Activated gamma-delta T cell treated with anti-CD3 and anti-CD28 coated beads, Interleukin-2, amount 50 U/mL, for 16 hours (primary cell): ENCODE measurements around the gene LANCL2.

Source experiments
- DNase-seq: peaks from one replicate; pipeline ENCODE4 v3.0.0-alpha.2; 2020; ENCODE audit warnings: low read depth

The LANCL2 gene

DNA sequence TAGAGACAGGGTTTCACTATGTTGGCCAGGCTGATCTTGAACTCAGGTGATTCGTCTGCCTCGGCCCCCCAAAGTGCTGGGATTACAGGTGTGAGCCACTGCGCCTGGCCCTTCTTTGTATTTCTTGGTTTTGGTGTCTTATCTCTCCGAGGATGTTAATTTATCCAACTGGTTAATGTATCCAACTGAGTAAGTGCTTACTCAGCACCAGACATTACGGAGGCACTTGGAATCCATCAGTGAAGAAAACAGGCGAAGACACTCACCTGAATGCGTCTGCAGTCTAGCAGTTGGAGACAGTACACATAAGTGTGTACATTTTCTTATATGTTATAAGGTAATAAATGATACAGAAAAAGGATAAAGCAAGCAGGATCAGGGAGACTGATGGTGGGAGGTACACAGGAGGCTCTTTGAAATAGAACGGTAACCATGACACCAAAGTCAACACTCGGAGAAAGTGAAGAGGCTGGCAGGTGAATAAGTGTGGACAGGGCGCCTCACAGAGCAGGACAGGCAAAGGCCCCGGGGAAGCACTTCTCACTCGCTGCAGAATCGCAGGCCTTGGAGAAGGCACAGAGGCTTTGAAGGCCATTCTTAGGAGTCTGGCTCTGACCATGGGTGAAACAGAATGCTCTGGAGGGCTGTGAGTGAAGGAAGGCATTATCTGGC is 73.1 kb downstream of the LANCL2 start:
- DNase-seq, result no peak

DNA sequence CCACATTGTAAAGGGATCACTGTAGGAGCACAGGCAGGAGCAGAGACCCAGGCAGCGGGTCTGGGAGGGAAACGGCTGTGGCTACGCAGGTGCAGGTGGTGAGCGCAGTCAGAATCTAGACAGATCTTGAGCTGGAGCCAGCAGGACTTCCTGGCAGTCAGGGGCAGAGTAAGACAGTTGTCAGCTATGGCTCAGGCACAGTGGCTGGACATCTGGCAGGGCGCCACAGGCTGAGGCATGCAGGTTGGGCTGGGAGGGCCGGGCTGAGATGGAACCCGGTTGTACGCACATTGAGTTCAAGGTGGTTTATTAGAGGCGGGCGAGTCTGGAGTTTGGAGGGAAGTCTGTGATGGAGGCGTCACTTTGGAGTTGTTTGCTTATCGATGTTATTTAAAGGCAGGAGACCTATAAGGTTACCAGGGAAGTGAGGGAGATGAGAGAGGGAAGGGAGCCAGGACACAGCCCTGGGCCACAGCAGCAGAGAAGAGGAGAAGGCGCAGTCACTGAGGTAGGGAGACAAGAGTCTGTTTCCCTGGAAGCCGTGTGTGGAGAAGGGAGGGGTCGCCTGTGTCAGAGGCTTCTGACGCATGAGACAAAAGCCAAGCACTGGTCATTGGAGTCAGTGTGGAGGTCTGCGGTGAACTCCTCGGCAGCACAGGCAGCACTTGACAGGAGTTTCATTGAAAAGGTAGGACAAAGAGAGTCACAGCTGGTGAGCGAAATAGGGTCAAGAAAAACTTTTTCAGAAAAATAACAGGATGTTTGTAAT is 73.8 kb downstream of the LANCL2 start:
- DNase-seq, result no peak

GRCh38 chr7:55439627-55440026 is 74.5 kb downstream of the LANCL2 start:
- no peak for DNase-seq

DNA sequence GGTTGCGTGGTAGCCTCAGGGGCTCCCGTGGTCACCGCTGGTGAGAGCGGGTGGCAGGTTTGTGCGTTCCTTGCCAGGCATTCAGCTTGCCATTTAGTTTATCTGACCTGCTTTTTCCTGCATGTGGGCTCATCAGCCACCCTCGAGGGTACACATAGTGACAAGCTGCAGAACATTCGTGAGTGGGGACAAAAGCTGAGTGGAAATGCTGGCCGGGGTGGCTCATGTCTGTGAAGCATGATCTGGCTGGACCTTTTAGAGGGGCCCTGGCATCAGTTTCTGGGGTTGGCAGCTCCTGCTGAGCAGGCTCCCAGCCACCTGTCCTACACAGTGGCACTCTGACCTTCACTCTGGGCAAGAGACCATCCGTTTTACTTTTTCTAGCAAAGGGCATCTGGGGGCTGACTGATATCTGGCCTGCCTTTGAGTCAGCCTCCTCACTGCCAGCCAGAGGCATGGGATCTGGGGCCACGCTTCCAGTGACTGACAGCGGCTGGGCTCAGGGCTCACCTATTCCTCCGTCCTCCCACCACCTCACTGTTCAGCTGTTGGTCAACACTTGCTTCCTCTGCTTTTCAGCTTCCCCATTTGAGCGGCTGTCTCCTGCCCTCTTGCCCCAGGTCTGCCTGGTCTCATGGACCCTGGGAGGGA is 75.0 kb downstream of the LANCL2 start:
- no peak for DNase-seq

DNA sequence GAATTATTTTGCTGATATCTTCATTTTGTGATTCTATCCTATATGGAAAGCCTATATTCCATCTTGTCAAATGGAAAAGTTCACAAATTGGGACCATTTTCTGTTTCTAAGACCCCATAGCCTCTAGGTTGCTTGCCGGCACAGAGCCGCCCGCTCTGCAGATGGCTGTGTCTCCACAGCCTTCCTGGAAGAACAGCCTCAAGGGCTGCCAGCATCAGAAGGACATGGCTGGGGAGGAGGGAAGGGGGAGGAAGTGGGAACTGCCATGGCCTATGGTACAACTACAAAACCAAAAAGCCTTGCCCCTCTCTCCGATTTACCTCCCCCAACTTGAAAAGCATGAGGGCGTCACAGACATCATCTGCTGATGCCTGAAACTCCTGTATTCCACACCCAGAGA is 75.9 kb downstream of the LANCL2 start:
- no peak for DNase-seq

DNA sequence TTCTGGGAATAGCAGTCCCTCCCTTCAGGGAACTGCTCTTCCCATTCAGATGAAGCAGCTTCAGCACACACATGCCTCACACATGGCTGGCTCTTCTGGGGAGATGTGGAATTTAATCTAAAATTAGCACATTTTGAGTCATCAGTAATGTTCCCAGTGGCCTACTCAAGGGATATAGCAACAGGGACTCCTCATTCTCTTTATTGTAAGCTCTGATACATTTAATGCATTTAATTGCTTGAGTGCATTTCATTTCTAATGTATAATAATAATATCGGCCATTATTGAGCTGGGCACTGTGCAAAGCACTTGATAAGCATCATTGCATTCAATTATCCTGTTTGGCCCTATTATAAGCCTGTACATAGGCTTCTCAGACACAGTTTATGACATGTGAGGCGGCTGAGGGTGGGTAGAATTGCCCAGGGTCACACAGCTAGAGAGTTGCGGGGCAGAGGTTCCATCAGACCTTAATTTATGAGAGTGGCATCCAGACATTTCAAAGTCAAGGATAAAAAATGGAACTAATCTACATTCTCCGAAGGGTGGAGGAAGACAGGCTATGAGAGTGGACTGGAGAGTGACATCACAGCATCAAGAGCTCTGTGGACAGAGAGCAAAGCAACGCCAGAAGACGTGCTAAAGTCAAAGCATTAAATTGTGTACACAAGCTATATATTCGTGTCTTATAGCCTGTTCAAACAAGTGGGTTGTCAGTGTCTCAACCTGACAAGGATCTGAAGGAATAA is 76.8 kb downstream of the LANCL2 start:
- no peak for DNase-seq

DNA sequence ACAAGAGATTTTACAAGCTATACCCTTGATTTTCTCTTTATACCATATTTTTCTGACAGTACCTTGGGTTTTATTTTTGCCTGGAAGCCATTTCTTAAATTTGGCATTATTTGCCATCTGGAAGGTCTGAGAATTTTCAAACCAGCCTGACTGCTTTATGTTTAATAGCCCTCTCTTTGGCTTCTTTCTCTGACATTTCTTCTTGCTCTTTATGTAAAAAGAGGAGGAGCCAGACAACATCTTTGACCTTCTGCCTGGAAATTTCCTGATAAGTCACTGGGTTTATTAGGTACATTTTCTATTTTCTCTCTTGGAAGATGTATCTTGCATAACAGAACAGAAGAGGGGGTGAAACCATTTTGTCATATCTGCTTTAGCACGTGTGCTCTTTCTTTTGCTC is 79.6 kb downstream of the LANCL2 start:
- DNase-seq, result no peak

- no peak for DNase-seq
Measured at GRCh38 chr7:55448526-55448925, 83.4 kb downstream of the LANCL2 start.

DNA sequence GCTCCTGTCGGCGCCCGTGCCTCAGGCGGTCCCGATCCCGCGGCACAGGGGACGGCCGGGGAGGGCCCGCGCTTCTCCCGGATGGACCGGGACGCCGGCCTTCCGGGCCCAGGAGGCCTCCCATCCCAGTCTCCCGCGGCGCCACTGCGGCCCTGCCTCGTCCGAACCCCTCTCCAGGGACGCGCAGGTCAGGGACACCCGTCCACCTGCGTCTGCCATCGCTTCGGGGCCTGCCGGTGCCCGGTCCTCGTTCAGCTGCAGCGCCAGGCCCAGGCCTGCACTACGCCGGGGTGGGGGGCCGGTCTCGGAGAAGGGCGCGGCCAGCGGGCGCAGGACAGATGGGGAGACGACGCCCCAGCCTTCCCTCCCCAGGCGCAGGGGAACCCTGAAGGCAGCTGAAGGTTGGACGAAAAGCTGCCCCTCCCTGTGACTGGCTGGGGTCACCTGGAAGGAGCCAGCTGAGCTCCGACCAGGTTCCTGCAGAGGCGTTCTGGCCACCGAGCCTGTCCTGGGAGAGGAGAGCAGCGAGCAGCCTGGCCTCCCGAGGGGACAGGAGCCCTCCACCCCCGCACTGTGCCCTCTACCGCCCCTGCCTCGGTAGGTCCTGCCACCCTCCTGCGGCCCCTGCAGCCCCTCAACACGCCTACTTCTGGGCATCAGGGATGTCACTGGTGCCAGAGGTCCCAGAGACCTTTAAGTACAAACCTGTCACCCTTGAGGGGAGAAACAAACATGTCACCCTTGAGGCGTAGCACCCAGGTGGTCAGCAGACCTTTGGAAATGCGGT is 84.3 kb downstream of the LANCL2 start:
- DNase-seq, result no peak

DNA sequence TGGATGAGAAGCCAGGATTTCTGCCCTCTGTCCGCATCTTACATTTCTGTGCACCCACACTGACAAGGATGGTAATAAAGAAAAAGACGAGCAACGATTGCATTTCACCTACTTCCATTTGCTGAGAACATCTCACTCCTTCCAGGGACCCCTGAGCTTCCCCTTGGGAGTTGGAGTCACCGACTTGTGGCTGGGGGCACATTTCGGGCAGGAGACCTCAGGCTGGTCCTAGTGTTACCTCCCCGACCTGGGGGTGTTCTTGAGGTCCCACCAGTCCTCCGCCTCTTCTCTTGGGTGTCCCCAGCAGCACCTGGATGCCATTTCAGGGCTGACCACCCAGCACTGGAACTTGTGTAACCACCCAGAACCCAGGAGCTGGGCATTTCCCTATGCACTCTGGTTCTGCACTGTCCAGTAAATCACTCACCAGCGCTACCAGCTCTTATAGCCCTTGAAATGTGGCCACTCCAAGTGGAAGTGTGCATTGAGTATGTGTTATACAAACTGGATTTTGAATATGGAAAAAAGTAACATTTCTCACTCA is 84.9 kb downstream of the LANCL2 start:
- DNase-seq, result no peak

DNA sequence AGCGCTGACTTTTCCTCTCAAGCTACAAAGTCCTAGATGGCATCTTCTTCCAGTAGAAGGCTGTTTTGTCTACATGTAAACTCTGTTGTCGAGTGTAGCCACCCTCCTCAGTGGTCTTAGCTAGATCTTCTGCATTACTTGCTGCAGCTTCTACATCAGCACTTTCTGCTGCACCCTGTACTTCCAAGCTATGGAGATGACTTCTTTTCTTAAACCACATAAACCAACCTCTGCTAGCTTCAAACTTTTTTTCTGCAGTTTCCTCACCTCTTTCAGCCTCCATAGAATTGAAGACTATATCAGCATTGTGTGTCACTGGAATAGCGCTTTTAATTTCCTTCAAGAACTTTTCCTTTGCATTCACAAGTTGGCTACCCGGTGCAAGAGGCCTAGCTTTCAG is 87.8 kb downstream of the LANCL2 start:
- no peak for DNase-seq

- DNase-seq, result no peak
Measured at GRCh38 chr7:55457801-55458200, 92.7 kb downstream of the LANCL2 start.

GRCh38 chr7:55458351-55458750 is 93.2 kb downstream of the LANCL2 start:
- DNase-seq, result no peak

DNA sequence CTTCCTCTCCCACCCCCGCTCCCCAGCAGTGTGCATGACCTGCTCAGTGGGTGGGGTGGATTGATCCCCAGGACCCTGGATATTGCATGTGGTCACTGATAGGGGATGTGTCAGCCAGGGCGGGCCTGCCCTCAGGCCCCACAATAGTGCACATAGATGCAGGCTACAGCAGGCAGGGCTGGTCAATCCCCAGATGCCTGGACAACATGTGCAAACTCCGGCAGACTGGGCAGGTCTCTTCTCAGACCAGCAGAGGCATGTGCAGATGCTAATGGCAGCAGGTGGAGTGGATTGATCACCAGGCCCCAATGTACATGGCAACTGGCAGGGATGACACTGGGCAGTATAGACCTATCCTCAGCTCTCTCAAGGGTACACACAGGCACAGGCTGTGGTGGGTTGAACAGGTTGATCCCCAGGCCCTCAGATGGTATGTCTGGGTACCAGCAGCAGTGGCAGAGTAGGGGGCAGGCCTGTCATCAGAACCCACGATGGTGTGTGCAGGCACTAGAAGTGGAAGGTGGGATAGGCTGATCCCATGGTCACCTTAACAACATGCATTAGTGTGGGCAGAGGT is 98.6 kb downstream of the LANCL2 start:
- no peak for DNase-seq

DNA sequence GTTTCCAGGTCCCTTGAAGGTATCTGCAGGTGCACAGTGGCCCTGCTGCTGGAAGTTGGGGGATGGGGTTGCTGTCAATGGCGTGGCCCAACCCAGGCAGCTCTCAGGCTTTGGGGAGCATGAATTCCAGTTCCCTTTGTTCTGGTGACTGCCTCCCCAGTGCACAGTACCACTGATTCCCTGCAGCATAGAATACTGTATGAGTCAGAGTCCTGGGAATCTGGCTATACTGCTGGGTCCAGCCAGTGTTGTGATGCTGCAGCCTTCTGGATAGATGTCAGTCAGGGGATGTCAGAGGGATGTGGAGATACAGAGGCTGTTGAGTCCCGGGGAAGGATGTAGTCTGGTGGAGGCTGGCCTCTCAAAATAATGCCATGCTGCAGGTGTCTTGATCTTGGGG is 99.3 kb downstream of the LANCL2 start:
- DNase-seq, result no peak

DNA sequence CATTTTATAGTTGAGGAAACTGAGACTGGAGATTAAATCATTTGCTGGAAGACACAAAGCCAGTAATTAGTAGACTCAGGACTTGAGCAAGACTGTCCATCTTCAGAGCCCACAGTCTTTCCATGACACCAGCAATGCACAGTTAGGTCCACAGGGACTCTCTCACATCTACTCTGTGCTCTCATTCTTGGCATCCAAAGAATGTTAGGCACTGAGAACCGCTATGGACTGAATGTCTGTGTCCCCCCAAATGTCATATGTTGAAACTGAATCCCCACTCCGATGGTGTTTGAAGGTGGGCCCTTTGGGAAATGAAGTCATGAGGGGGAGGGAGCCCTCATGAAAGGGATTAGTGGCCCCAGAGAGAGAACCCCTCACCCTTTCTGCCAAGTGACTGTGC is 100.6 kb downstream of the LANCL2 start:
- no peak for DNase-seq

- no peak for DNase-seq
Measured at GRCh38 chr7:55467047-55467593, 102.0 kb downstream of the LANCL2 start.

GRCh38 chr7:55468495-55468894 is 103.4 kb downstream of the LANCL2 start:
- no peak for DNase-seq

- DNase-seq, result no peak
Measured at GRCh38 chr7:55469271-55469681, 104.1 kb downstream of the LANCL2 start.

DNA sequence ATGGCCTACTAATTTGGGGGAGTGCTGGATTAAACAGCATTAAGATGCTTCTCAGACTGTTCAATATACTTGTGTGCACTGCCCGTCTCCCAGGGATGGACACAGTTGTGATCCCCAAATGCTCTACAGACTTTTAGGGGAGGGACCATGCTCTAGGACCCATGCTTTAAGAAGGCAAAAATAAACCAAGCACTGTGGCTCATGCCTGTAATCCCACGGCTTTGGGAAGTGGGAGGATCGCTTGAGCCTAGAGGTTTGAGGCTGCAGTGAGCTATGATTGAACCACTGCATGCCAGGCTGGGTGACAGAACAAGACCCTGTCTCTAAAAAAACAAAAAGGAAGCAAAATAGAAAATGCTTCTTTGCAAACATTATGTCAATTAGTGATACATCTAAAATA is 104.6 kb downstream of the LANCL2 start:
- no peak for DNase-seq

- DNase-seq, result no peak
Measured at GRCh38 chr7:55470261-55470660, 105.1 kb downstream of the LANCL2 start.
